Stimulated activated CD8-positive, alpha-beta memory T cell treated with anti-CD3 and anti-CD28 coated beads, Interleukin-4, amount 100 ng/mL, for 24 hours (primary cell): ENCODE data around the gene MARK3.
"Not testable (repeated sequence)": the region's sequence is repeated elsewhere in the genome, so short reads cannot be mapped to it uniquely, and the experiment has no call there.

Source experiments
- DNase-seq: peaks from one replicate; pipeline ENCODE4 v3.0.0-alpha.2; 2020; ENCODE audit warnings: low read depth

Gene MARK3

DNA sequence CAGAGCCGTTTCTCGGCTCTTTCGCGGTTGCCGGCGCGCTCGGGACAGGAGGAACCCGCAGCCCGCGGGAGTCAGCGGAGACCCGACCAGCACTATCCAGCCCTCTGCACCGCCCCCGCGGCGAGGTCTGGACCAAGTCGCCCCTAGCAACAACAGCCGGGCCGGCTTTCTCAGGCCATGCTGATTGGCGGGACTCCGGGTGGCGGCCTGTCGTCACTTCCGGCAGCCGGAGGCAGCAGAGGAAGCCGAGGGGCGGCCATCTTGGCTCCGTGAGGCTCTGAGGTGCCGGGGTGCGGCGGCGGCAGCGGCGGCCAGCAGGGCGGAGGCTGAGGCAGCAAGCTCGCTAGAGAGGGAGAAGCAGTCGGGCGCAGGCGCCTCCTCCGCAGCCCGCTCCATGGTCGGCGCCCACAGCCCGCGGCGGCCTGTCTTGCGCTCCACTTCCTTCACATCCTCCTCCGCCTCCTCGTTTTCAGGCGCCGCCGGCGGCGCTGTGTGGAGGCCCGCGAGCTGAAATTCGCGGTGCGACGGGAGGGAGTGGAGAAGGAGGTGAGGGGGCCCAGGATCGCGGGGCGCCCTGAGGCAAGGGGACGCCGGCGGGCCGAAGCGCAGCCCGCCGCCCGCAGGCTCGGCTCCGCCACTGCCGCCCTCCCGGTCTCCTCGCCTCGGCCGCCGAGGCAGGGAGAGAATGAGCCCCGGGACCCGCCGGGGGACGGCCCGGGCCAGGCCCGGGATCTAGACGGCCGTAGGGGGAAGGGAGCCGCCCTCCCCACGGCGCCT, at the start of gene MARK3:
TSS of gene MARK3 (plus strand) at position 264 of the 777 bp plus-strand sequence. CDS start 615 bp downstream, outside the sequence.
- peak; percentile 96 for DNase-seq

DNA sequence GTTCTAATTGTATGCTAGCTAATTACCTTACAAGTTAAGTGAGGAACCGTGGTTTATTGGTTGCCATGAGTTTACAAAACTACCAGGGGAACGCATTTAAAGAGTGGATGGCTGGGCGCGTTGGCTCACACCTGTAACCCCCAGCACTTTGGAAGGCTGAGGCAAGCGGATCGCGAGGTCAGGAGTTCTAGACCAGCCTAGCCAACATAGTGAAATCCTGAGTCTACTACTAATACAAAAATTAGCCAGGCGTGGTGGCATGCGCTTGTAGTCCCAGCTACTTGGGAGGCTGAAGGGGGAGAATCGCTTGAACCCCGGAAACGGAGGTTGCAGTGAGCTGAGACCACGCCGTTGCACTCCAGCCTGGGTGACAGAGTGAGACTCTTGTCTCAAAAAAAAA, 49.0 kb upstream of the MARK3 start:
- DNase-seq: no peak

DNA sequence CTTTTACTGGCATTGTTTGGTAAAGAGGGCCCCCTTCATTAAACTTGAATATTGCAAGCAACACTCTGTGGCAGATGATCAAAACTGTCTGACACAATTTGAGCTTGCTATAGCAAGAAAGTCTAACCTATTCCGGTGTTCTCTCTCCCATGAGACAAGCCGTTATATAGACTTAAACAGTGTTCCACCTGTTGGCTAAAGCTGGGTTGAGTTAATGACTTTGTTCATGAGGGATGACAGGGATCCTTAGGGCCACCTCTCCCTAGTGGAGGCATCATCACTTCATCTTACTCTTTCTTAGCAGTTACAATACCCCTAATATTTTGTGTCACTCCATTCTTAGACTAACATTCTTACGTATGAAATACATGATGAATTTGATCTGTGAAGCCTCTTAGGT, 47.4 kb upstream of the MARK3 start:
- DNase-seq: no peak

DNA sequence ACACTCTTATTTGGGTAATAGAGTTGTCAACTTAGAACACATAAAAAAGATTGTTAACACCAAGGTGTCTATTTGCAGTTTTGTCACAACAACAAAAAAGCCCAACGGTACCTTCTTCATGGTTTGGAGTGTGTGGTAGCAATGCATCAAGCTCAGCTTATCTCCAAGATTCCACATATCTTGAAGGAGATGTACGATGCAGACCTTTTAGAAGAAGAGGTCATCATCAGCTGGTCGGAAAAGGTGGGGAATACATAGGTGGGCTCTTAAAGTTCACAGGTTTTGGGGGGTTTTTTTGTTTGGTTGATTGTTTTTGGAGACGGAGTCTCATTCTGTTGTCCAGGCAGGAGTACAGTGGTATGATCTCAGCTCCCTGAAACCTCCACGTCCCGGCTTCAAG, 45.7 kb upstream of the MARK3 start:
- DNase-seq: no peak

DNA sequence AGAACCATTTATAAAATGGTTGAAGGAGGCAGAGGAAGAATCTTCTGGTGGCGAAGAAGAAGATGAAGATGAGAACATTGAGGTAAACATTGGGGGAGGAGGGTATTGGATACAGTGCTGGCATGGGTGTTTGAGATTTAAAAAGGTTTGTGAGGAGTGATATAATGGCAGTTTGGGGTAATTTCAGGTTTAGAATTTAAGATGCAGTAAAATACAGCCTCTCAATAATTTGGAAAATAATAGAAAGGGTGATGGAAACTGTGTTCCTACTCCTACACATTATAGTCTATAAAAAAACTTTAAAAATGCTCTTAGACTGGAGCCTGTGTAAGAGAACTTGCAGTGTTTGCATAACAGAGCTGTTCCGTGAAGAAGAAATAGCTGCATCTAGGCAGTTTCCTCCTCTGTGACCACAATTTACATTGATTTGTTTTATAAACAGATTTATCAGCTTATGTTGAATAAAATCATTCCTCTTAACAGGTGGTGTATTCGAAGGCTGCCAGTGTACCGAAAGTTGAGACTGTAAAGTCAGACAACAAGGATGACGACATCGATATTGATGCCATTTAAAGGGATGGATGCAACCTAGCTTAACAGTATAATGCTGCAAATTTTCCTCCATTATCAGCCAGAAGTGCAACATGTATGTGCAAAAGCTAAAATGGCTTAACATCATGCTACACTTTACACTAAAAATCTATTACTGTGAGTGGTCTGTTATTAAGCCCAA, 44.6 kb upstream of the MARK3 start:
- DNase-seq: no peak

DNA sequence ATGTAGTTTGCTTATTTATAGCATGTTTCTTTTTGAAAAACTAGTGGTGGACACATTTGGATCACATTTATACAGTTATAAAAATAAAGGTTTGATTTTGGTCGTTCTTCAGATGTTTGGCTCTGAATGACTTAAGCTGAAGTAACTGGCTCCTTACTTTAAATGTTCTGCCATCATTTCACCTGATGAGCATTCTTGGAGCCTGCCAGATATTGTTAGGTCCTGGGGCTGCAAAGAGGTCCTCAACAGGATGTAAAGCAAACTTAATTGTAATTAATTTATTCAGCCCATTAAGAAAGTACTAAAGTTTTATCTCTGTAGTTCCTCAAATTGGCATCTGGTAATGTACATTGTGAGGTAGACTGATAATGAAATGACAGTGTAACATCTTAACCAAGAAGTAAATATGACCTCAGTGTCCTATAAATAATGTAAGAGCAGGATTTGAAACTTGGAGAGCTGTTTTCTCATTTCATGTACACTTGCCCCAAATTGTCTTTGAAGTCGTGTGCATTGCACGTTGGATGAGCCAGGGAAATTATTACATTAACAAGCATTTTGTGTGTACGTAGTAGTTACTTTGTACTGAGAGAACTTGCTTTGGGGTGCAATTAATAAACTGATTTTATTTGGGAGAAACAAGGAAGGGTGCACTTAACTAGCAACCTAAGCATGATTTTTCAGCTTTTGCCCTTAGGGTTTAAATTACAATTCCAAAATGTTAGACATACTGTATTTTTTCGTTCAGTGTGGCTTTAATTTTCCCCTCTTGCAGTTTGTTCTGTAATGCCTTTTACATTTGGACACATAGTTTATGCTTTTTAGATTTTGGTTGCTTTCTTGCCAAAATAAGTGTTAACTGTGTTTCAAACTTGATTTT, 43.7 kb upstream of the MARK3 start:
- DNase-seq: no peak

DNA sequence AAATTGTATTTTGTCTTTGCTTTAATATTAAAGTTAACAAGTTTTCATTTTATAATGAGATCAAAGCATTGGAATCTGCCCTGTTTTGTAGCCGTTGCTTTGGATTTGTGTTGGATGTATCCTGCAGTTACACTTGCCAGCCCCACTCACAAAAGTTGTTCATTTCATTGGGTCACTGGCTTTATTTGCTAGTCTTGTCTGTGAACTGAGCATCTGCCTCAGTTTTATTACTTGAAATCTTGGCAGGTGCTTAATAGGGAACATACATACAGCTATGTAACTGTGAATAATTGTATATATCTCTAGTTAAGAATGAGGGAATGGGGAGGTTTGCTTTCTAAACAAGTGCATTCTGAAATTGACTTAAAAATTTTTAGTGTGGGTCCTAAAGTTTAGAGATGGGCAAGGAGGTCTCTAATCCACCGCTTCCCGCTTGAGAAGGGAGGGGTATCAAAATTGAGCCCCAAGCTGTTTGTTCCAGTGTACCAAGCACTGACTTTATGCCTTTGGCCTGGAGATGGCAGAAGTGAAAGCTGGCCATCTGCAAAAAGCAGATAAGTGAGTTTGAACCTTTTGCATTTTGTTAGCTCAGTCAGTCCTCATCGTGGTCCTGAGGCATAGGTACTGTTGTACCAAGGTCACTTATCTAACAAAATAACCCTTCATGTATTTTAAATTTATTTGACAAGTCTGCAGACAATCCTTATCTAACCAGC, 41.9 kb upstream of the MARK3 start:
- no peak for DNase-seq

DNA sequence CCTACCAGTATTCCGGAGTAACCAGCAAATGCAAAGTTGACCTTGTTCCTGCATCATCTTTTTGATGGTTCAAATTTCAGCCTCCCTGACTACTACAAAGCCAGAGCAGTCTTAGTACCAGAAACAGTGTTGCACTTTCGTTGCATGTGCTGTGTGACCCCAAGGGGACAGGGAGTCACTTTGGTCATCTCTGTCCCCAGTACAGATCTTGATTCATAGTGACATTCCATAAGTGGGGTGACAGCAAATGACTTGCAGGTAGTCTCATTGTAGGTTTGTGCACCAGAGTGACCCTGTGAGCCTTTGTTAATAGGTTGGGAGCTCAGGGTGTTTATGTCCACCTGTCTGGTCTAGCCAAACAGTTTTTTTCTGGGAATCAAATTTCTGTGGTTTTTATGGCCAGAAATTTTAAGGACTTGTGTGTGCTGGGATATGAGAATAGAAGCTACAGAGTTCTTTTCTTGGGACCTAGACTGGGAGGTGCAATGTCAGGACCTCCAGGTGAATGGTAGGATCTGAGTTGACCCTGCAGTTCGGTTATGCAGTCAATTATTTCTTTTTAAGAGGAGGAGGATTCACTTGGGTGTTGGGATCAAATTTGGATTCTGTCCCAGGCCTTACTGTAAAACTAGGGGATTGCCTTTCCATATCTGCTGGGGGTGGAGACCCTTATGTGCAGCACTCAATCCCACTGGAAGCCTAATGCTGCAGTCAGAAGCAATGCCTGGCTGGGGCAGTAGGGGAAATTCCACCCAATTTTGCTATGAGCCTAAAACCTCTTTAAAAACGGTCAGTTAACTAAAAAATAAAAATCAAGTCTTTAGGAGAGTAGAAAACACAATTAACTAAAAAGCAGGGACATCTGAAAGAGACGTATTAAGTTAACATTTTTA, 41.1 kb upstream of the MARK3 start:
- no peak for DNase-seq

DNA sequence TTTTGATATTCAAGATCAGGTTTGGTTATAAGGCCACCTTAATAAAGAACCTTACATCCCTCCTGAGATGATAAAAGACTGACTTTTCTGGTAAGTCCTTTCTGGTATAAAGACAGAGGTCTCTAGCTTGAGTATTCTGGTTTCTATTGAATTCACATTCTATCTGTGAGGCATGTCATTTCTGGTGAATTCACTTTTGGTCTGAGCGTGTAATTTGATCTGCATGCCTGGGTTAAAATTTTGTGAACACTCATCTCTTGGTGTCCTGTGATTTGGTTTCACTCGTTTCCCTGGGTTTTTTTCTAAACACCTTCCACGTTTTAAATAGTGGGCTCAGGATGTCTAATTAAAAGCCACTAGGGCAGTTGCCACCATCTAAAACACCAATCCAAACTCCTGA, 38.9 kb upstream of the MARK3 start:
- DNase-seq: no peak

DNA sequence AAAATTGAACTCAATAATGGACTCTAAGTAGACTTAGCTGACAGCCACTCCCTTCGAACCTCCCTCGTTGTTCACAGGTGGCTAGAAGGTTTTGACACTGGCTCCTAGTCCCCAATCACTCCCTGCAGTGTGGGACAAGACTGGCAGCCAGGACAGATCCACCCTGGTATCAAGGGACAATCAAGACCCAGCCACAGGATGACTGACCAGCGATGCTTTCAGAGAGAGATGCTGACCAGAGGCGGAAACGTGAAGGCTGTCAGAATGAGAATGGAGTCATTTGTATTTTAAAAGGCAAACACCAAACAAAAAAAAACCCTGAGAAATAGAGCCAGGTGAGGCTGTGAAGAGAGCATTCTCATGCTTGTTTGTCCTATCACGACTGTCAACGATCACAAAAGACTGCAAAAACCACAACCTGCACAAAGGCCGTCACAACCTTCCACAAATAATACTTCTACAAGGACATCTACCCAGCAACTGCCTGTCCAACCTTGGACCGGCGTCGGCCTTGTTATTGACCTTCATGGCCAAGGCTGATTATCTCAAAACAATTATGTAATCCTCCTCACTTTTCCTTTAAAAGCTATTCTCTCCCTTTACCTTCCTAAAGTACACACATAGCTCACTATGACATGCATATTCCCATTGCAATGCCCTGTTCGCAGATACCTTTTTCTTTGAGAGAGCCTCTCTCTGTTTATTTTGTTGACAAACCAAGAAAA, 38.0 kb upstream of the MARK3 start:
- no peak for DNase-seq

DNA sequence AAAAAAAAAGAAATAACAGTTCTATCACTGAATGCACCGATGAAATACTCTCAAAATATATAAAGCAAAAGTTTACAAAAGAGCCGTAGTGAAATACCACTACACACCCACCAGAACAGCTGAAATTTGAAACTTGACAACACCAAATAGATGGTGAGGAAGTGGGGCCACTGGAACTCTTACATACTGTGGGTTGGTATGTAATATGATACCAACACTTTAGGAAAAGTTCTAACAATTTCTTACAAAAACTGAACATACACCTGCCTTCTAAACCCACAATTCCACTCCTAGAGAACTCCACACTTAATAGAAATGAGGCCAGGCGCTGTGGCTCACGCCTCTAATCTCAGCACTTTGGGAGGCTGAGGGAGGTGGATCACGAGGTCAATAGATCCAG, 37.1 kb upstream of the MARK3 start:
- DNase-seq: no peak

DNA sequence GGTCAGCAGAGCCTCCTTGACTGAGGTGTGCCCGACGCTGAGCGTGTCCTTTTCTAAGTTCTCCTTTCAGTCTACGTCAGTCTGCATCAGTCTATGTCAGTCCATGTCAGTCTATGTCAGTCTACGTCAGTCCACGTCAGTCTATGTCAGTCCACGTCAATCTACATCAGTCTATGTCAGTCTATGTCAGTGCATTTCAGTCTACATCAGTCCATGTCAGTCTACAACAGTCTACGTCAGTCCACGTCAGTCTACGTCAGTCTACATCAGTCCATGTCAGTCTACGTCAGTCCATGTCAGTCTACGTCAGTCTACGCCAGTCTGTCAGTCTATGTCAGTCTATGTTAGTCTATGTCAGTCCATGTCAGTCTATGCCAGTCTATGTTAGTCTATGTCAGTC, 35.2 kb upstream of the MARK3 start:
- DNase-seq: no peak

DNA sequence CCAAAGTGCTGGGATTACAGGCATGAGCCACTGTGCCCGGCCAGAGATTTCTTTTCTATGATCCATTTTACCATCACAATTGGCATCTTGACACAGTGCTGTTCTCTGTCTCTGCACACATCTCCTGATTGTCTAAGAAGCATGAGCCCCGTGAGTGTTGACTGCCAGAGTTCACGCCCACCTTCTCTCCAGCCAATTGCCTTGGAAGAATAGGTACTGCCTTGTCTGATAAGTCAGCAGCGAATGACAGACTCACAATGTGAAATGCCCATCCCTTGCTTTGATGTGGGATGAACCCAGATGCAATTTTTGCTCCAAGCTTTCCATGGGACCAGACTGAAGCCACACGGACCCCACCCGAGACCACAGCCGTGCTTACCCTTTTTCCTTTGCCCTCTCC, 31.9 kb upstream of the MARK3 start:
- no peak for DNase-seq

DNA sequence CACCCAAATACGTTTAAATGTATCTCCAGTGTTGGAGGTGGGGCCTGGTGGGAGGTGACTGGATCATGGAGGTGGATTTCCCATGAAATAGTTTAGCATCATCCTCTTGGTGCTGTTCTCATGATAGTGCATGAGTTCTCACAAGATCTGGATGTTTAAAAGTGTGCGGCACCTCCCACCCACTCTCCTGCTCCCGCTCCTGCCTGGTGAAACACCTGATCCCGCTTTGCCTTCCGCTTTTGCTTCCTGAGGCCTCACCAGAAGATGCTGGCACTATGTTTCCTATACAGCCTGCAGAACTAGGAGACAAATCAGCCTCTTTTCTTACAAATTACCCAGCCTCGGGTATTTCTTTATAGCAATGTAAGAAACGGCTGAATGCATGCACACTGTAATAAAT, 31.1 kb upstream of the MARK3 start:
- DNase-seq: no peak

DNA sequence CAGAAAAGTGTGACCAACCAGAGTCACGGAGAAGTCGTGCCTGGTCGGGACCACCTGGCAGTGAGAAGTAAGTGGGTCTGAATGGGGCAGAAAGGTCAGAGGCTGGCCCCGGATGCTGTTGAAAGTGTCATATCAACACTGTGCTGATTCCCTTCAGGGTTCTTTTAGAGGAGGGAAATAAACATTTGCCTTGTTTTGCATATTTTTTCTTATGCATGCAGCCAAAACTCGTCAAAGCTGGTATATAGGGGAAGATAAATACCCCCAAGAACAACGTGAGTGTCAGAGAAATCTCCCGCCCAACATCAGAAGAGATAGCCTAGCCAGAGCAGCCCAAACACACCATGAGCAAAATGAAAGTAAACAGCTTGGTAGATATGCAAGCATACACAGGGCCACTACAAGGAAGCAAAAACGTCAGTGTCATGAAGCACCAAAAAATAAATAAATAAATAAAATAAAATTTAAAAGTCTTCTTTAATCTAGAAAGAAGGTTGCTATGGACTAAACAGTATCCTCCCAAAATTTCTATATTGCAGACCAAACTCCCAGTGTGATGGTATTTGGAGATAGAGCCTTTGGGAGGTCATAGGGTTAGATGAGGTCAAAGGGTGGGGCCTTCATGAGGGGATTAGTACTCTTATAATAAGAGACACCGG, 29.1 kb upstream of the MARK3 start:
- no peak for DNase-seq

DNA sequence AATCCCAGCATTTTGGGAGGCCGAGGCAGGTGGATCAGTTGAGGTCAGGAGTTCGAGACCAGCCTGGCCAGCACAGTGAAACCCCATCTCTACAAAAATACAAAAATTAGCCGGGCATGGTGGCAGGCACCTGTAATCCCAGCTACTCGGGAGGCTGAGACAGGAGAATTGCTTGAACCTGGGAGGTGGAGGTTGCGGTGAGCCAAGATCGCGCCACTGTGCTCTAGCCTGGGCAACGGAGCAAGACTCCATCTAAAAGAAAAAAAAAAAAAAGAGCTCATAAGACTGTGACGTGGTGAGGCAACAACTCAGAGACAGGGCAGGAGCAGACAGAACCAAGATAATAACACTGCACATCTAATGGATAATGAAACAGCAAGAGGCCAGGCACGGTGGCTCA, 27.7 kb upstream of the MARK3 start:
- DNase-seq: not testable (repeated sequence)

DNA sequence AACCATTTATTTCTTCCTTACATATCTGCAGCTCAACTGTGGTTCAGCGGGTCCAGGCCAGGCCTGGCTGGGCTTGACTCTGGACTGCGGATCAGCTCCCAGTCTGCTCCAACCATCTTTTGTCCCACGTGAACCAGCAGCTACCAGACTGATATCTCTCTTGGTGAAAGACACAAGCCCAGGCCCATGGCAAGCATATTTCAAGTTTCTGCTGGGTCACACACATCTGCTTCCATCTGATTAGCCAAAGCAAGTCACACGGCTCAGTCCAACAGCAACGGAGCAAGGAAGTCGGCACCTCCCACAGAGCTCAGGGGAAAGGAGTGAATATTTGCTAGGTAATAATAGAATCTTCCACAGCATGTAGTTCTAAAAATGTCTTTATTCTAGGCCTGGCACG, 24.7 kb upstream of the MARK3 start:
- no peak for DNase-seq

DNA sequence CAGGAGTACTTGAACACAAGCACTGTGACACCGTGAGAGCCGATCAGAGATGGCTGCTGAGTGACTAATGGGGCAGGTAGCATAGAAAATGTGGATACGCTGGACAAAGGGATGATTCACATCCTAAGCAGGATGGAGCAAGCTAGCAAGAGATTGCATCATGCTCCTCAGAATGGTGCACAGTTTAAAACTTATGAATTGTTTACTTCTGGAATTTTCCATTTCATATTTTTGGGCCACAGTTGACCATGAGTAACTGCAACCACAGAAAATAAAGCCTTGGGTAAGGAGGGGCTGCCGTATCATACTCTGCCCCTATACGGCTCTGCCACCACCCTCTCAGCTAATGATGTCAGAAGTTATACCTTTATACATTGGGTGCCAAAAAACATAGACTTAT, 23.3 kb upstream of the MARK3 start:
- DNase-seq: no peak

DNA sequence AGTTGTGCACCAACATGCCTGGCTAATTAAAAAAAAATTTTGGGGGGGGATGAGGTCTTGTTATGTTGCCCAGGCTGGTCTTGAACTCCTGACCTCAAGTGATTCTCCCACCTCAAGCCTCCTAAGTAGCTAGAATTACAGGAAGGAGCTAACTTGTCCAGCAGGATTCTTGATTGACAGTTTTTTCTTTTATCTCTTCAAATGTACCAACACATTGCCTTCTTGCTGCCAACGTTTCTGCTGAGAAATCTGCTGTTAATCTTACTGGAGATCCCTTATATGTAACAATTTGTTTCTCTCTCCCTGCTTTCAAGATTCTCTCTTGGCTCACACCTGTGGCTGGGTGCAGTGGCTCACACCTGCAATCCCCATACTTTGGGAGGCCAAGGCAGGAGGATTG, 22.4 kb upstream of the MARK3 start:
- no peak for DNase-seq

DNA sequence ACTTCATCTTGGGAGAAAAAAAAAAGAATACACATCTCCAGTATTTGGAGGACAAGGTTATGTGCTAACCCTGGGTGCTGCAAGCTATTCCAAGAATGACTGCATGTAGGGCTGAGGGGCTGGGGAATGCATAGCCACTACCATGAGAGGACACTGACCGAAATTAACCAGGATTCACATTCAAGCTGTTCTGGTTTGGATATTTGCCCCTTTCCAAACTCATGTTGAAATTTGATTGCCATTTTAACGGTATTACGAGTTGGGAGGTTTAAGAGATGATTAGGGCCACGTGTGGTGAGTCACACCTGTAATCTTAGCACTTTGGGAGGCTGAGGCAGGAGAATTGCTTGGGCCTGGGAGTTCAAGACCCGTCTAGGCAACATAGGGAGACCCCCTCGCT, 18.5 kb upstream of the MARK3 start:
- DNase-seq: no peak
